Stimulated activated CD8-positive, alpha-beta memory T cell treated with anti-CD3 and anti-CD28 coated beads, Interleukin-4, amount 100 ng/mL, for 4 hours (primary cell): ENCODE measurements around the gene OPTC.
A peak's percentile ranks its signal among the peaks of the same experiment; 100 is the strongest.
"Not testable (repeated sequence)": the region's sequence is repeated elsewhere in the genome, so short reads cannot be mapped to it uniquely, and the experiment has no call there.

Source experiments
- DNase-seq, 2 donors: peaks; one replicate each; pipeline ENCODE4 v3.0.0-alpha.2; 2020; ENCODE audit warnings: low read depth in 2 of 2, low spot score in 1 of 2

The OPTC gene

DNA sequence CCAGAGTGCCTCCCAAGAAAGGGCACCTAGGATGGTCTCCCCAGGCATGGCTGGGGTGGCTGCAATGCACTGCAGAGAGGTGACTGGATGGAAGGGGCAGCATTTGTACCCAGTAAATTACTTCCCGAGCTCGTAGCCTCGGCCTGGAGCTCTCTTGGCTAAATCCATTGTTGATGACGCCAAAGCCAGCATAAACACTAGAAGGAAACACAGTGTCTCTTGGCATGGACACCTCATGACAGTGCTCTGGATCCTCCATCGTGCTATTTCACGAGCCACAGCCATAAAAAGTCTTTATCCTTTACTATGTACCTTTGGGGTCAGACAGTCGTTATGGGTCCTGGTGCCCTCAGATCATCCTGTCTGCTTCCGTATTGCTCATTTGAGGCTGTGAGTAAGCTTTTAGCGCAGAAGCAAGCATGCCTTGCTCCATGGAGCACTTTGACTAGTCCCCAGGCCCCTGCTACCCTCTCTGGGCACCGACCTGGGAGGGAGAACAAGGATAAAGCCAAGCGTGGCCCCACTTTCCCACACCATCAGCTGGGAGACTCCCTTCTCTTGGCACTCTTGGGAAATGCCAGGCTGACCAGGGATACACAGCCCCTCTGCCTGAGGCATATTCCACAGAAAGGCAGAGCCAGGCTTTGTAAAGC lies 28.7 kb upstream of the OPTC start:
- no peak for DNase-seq

DNA sequence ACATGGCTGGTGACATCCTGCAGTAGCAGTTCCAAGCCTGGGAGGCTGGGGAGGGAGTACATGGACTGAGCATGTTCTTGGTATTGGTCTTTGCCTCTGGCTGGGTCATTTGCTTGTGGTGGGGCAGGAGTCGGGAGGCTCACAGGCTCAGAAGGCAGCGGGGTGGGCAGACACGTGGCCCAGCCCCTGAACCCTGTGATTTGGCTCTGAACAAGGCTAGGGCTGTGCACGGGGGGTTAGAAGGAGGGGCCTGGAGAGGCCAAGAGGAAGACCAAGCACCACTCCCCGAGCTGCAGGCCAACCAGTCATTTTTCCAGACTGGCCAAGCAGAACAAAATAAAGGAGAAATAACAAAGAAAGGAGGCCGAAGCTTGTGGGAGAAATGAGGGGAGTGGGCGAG lies 28.0 kb upstream of the OPTC start:
- DNase-seq: no peak

DNA sequence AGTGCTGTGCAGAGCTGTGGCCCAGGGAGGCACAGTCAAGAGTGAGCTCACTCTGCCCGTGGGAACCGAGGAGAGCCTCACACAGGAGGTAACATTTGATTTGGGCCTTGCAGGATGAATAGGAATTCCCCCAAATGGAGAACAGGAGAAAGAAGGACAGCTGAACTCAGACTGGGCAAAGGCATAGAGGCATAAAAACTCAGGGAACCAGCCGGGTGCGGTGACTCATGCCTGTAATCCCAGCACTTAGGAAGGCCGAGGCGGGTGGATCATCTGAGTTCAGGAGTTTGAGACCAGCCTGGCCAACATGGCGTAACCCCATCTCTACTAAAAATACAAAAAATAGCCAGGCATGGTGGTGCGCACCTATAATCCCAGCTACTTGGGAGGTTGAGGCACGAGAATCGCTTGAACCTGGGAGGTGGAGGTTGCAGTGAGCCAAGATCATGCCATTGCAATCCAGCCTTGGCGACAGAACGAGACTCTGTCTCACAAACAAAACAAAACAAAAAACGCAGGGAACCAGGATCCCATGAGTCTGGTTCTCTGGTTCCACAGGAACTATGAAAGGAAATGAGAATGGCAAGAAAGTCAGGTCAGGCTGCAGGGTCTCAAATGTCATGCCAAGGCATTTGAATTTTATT lies 26.9 kb upstream of the OPTC start:
- not testable (repeated sequence) for DNase-seq

DNA sequence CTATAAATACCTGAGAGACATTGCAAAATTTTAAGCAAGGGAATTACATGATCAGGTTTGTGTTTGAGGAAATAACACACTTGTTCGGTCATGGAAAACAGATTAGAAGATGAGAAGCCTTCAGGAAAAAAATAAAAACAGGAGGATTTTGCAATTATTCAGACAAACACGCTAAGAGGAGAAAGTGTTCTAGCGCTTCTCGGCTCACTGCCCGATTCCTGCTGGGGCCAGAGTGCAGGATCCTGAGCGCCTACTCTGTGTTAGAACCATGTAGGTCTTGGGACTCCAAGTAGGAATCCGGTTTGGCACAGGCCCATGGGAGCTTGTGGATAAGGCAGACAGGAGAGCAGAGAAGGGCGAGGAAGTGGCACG lies 26.4 kb upstream of the OPTC start:
- no peak for DNase-seq

DNA sequence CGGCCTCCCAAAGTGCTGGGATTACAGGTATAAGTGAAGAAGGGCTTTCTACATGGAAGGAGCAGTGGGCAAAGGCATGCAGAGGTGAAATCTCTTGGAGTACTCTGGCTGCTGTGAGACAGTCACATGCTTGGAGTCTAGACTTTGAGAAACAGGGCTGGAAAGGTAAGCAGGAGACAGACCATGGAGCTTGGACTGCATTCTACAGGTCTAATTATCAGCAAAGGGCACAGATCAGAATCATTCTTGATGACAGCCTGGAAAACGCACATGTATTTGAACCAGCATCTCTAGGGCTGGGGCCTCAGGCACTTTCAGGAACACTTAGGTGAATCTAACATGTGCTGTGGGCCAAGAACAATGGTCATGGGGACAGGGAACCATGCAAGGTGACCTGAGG lies 25.6 kb upstream of the OPTC start:
- no peak for DNase-seq

DNA sequence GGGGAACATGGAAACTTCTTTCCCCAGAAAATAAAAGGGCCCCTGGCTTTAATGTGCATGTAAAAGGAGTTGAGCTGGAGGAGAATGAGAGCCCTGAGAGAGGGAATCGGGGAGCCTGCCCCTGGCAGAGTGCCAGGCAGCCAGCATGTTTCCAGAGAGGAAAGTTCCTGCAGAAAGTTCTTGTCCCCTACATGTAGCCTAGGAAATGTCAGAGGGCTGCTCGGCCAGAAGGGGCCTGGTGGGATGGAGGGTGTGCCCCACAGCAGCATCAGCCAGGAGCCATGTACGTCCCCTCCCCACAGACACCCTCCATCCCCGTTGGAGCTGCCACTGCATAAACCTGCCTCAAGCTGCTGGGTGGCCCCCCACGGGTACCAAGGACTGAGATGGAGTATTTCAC lies 23.7 kb upstream of the OPTC start:
- no peak for DNase-seq

DNA sequence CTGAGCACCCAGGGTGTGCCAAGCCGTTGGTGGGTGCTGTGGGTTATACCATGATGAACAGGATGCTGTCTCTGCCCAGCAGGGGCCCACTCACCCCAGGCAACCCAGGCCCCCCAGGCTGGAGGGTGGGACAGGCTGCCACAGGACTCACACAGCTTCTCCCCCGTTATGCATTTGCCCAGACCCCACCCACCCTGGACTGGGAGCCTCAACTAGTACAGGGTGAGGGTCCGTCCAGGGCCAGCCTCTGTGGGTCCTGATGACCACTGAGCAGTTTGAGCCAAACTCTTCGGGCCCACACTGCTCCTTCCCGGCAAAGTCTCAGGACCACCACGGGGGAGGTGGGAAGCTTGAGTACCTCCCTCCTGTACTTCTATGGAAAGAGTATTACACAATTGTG lies 22.1 kb upstream of the OPTC start:
- no peak for DNase-seq

DNA sequence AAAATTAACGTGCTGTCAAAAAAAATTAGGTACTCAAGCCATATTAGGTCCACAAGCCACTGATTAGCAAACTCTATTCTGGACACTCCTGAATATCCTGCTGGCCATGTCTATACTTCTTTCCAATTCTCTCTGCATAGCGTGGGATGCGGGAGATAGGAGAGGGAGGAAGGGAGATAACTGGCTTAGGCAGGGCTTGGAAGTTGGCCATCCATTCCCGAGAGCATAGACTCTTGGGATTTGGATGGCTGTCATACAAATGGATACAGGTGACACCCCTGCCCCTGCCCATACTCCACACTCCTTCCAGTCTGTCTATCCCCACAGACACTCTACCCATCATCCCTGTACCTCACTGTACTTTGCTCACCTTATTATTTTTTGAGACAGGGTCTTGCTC lies 20.7 kb upstream of the OPTC start:
- no peak for DNase-seq

DNA sequence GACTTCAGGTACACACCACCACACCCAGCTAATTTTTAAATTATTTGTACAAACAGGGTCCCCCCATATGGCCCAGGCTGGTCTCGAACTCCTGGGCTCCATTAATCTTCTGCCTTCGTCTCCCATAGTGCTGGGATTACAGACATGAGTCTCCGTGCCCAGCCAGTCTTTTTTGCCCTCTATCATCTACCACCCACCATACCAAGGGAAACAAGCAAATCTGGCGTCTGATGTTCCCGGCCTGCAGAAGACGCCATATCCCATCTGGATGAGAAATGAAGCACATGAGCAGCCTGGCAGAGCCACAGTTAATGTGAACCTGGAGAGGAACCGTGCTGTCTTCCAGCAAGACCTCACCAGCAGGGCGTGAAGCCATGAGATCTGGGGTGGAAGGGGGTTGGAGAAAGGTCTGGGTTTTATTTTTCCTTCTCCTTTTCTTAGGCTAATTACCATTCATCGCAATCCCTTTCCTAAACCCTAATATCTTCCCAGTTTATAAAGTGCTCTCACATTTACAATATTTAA lies 20.1 kb upstream of the OPTC start:
- no peak for DNase-seq

DNA sequence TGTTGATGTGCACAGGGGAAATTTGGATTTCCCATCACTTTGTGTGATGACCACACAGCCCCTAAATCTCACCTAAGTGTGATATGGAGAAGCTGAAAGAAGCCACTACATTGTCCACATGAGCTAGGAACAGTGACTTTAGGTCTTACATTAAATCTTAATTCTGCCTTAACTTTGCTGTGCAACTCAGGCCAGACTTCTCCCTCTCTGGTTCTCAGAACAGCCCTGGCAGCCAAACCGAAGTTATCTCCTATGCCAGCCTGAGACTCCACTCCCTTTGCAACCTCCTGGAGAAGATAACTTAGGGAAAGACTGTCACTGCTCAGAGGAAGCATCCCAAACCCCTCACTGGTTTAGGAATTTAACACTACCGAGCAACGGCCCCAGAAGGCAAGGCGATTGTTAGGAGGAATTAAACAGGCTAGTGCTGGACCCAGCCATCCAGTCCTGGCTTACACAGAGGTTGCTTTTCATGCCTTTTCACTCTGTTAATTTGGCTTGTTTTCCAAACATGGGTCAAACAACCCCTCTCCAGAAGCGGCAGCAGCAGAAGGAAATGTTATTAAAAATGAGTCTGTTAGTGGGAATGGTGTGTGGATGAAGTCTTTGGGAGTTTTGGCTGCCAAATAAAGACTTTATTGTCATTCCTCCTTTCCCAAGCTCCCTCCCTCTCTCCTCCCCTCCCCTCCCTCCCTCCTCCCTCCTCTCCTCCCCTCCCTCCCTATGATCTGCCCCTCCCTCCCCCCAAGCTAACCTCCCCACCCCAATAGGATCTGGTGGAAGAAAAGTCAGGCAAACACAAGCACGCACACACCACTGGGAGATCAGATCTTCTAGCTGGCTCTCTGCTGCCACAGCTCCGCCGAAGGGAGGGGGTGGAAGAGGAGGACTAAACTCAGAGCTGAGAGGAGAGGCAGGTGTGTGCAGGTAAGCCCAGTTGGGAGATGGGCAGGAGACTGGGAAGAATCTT lies 18.7 kb upstream of the OPTC start, which contains the start of gene PRELP:
Gene PRELP (plus strand): TSS at position 795 of the 970 bp plus-strand sequence. CDS start 7,379 bp downstream, outside the sequence.
- no peak for DNase-seq

DNA sequence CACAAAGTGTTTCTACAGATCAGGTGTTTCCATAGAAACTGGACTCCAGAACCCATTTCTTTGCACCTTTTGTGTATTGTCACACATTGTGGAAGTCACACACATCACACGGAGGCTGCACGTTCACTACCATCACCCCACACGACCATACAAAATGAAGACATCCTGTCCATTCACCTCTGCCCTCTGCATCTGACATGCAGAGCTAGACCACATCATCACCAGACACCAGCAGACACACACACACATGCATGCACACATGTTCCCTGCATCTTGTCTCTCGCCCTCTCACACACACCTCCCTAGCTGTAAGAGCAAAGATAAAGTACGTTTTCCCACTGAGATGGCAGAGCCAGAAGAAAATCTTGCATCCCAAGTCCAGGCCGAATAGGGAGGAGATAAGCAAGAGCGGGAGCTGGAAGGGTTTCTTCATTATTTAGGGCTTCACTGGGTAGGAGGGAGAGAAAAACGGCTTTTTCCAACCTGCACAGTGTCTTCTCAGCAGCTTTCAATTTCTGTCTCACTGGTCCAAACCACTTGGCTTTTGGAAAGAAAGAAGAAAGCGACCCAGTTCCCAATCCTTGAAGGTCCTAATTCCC lies 17.6 kb upstream of the OPTC start:
- no peak for DNase-seq

DNA sequence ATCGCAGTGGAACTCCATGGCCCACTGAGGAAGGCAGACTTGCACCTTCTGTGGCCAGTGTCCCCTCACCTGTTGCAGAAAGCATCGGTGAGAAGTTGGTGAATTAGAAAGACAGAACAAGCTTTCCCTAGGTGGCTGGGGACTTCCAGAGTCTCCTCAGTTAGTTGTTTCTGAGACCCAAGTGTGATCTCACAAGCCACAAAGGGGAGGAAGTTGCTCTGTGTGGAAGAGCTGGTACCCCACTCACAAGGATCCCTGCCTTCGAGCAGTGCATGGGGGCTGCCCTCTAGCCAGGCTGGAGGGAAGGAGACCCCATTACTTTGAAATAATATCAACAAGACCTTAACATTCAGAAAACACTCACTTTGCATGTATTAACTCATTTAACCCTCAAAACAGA lies 16.2 kb upstream of the OPTC start:
- DNase-seq: no peak

DNA sequence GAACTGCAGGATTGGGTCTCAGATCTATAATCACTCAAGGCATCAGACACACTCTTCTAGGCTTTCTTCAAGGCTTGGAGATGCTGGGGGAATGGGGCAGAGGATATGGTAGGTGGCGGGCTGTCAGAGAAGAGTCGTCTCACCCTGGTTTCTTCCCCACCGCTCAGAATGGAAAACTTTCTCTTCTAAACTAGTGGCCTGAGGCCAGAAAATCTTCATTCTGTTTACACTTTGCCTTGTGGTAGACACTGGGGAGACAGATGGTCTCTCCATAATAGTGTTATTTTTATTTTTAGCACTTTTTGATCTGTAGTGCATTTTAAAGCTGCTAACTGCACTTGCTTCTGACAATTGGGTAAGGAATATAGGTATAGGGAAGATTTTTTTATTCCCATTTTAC lies 15.7 kb upstream of the OPTC start:
- no peak for DNase-seq

DNA sequence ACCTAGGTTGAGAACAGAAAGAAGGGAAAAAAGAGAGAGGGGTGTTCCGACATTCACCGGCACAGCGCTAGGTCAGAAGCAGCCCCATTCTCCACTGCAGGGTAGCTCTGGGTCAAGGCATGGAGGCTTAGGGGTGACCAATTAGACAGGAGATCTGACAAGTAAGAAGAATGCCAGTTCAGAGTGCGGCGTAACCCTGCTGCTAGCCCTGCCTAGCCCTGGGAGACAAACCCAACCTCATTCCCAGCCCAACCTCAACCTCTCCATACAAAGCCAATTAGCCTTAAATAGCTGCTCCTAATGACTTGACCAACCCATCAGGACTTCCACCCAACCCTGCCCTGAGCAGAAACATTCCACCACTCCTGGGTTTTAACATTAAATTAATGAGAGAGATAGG lies 15.0 kb upstream of the OPTC start:
- no peak for DNase-seq

DNA sequence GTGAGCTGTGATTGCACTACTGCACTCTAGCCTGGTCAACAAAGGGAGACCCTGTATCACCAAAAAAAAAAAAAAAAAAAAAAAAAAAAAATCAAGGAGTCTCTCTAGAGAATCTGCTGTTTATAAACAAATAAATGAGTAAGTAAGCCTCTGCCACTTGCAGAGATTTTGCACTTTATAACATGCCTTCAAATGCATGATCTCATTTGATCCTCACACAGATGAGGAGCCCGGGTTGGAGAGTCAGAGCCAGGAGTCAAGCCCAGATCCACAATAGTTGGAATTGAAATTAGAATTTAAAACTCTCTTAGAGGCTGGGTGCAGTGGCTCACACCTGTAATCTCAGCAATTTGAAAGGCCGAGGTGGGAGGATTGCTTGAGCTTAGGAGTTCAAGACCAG lies 14.3 kb upstream of the OPTC start:
- no peak for DNase-seq

DNA sequence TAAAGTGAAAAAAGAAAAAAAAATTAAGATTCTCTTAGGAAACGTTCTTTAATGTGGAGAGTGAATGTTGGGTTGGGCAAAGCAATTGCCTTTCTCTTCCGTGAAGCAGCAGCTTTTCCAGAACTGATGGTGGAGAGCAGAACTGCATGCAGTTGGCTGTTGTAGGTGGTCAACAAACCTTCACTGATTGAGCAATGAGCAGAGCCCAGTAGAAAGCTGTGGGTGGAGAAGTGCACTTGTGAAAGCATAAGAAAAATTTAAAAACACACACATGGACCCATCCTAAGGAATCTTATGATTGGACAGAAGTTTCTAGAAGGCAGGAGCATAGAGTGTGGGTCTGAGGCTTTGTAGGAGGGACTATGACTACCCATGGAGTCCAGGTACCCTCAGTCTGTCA lies 13.9 kb upstream of the OPTC start:
- DNase-seq: no peak

DNA sequence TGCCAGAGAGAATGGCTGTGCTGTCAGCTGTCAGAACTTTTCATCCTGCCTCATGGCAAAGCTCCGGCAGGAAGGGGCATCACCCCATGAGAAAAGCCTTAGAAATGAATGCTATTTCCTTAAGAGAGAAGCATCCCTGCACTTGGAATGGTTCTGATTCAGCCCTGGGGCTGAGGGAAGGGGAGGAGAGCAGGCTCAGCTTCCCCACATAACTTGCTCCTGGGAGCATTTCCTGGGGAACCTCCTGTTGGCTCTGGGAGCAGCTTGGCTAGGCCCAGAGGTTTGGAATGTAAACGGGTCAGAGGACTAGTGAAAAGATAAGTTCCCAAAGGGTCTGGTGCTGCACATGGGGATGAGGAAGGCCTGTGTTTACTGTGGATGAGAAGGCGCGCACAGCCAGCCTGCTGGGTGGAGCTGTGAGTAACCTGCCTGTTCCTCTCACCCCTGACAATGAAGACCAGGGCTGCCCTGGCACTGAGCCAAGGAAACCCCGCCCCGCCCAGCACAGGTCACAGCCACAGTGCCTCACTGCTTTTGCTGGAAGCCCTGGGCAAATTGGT lies 13.3 kb upstream of the OPTC start:
- peak in 1 of 2 donors; percentile 24 for DNase-seq

DNA sequence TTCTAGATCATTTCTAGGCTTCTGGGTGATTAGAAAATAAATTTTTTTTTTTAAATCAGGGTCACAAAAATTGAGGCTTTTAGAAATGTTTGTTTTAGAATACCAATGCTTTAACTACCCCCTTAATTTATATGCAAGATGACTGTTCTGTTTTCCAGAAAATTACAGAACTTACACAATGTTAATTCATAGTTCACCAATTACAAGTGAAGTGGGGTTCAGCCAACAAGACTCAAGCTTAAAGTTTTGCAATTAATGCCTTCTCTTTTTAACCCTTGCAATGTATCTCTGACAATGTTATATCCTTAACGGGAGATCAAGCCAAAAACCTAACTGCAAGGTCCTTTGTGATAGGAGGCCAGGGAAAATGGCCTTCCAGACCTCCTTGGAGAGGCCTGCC lies 12.8 kb upstream of the OPTC start:
- DNase-seq: no peak

DNA sequence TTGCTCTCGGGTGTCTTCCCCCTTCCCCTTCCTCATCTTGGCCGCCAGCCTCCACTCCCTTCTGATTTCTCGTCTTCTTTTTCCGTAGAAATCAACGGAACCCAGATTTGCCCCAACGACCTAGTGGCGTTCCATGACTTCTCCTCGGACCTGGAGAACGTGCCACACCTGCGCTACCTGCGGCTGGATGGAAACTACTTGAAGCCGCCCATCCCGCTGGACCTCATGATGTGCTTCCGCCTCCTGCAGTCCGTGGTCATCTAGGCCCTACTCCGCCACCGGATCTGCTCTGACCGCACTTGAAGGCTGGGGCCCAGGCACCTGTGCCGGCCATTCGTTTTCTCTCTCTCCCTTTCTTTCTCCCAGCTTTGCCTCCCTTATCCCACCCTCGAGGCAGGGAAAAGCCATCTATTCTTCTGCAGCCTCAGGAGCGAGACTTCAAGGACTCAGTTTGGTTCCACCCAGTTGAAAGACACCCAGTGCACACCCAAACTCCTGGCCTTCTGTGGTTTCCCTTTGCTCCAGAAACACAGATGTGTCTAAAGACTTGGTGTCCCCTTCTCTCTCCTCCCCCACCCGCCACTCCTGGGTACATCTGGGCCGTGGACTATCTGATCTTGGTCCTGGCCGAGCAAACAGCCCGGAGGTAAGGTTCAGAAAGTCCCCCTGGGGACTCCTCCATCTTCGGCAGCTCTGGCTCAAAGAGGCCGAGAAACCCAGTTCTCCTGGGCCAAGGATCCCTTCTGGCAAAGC lies 7.2 kb upstream of the OPTC start:
- no peak for DNase-seq

DNA sequence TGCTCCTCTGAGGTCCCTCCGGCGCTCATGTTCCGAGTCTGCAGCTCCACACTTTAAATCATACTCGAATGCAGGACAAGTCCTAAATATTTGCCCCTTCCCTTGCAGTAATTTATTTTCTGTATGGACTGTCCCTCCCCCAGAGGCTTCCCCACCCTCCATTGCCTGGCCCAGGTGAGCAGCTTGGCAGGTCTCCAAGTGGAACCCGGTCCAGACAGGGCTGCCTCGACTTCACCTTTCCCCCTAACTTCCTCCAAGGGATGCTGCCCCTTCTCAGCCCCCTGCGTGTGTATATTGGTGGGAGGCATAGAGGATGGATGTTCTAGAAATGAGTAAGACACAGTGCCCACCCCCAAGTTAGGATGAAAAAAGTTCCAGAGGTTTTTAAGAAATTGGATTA lies 5.4 kb upstream of the OPTC start:
- DNase-seq: no peak
